GM23338 (cell line): ENCODE measurements around the gene UGT1A1. TPM values are rescaled to one million over a fixed set of nuclear protein-coding genes. Genes with fewer than 3 reads are reported as not detected.

ENCODE experiments used
- ATAC-seq: fragments of 200-7000 bp; cut with Tn5 transposase; 3 replicates; pipeline ENCODE4 v1.9.1; 2020
- DNase-seq: peaks from one replicate; pipeline ENCODE4 v3.0.0-alpha.2; 2015; ENCODE audit warnings: low spot score
- H2AFZ ChIP-seq: fragments of 200-600 bp; sonication (generic); 2 replicates; pipeline ENCODE4 v1.8.0; 2016; ENCODE audit warnings: antibody characterized with exemption, mild to moderate bottlenecking, moderate library complexity
- H3F3A ChIP-seq: fragments of 200-600 bp; sonication (generic); replicated peaks from 2 replicates; pipeline ENCODE4 v1.8.0; 2017; ENCODE audit warnings: antibody characterized with exemption, mixed run types, low read depth
- H3K27ac ChIP-seq: fragments of 200-600 bp; sonication (generic); 2 replicates; pipeline ENCODE4 v1.6.1; 2016; ENCODE audit warnings: low read depth
- H3K27me3 ChIP-seq: fragments of 200-600 bp; sonication (generic); 2 replicates; pipeline ENCODE4 v1.8.0; 2016; ENCODE audit warnings: mild to moderate bottlenecking, mixed run types, moderate library complexity; ENCODE audit not compliant: insufficient read depth
- H3K36me3 ChIP-seq: fragments of 200-600 bp; sonication (generic); 2 replicates; pipeline ENCODE4 v1.8.0; 2016; ENCODE audit warnings: mild to moderate bottlenecking; ENCODE audit not compliant: insufficient read depth
- H3K4me1 ChIP-seq: fragments of 200-600 bp; sonication (generic); 2 replicates; pipeline ENCODE4 v1.8.0; 2016; ENCODE audit warnings: mild to moderate bottlenecking, moderate library complexity; ENCODE audit not compliant: insufficient read depth
- H3K4me2 ChIP-seq: fragments of 200-600 bp; sonication (generic); 2 replicates; pipeline ENCODE4 v1.7.1; 2017; ENCODE audit warnings: mixed run types
- H3K4me3 ChIP-seq: fragments of 200-600 bp; sonication (generic); 2 replicates; pipeline ENCODE4 v1.6.1; 2016; ENCODE audit warnings: mixed run types
- H3K79me2 ChIP-seq: fragments of 200-600 bp; sonication (generic); replicated peaks from 2 replicates; pipeline ENCODE4 v1.8.0; 2017; ENCODE audit warnings: mild to moderate bottlenecking; ENCODE audit not compliant: insufficient read depth
- H3K9me2 ChIP-seq: fragments of 200-600 bp; sonication (generic); 2 replicates; pipeline ENCODE4 v1.8.0; 2017; ENCODE audit not compliant: insufficient read depth
- H4K20me1 ChIP-seq: fragments of 200-600 bp; sonication (generic); replicated peaks from 2 replicates; pipeline ENCODE4 v1.8.0; 2017; ENCODE audit warnings: mild to moderate bottlenecking; ENCODE audit not compliant: insufficient read depth
- H3K27ac Mint-ChIP-seq: 2 replicates; pipeline ENCODE4 v1.8.0; 2020; ENCODE audit warnings: inconsistent platforms, mild to moderate bottlenecking, moderate library complexity, mixed read lengths
- H3K27me3 Mint-ChIP-seq: 3 replicates; pipeline ENCODE4 v1.8.0; 2022; ENCODE audit warnings: low read depth, mild to moderate bottlenecking, moderate library complexity, mixed read lengths, inconsistent platforms; ENCODE audit not compliant: insufficient read depth, poor library complexity
- H3K36me3 Mint-ChIP-seq: 3 replicates; pipeline ENCODE4 v1.8.0; 2021; ENCODE audit warnings: low read depth, mild to moderate bottlenecking, inconsistent platforms, moderate library complexity, mixed read lengths
- H3K4me1 Mint-ChIP-seq: 3 replicates; pipeline ENCODE4 v1.8.0; 2020; ENCODE audit warnings: mild to moderate bottlenecking, inconsistent platforms, mixed read lengths
- H3K4me3 Mint-ChIP-seq: 3 replicates; pipeline ENCODE4 v1.8.0; 2021; ENCODE audit warnings: moderate library complexity, mild to moderate bottlenecking, inconsistent platforms, mixed read lengths
- H3K9me3 Mint-ChIP-seq: 3 replicates; pipeline ENCODE4 v1.8.0; 2020; ENCODE audit warnings: moderate library complexity, mild to moderate bottlenecking, inconsistent platforms, mixed read lengths
- CREB1 ChIP-seq: fragments of 250-450 bp; sonication (Bioruptor Pico); IDR thresholded peaks from 2 replicates; pipeline ENCODE4 v1.5.0; 2020; ENCODE audit warnings: low read depth, mild to moderate bottlenecking, moderate library complexity
- NANOG ChIP-seq: IDR thresholded peaks from 2 replicates; pipeline ENCODE4 v1.6.1; 2016; ENCODE audit warnings: antibody characterized with exemption, borderline replicate concordance
- STAT1 ChIP-seq: IDR thresholded peaks from one replicate; pipeline ENCODE4 v1.6.1; 2016; ENCODE audit warnings: antibody characterized with exemption; ENCODE audit not compliant: unreplicated experiment
- ZNF114 ChIP-seq: fragments of 250-450 bp; sonication (Bioruptor Pico); IDR thresholded peaks from 2 replicates; pipeline ENCODE4 v1.5.0; 2020; ENCODE audit warnings: mild to moderate bottlenecking, moderate library complexity
- ZNF462 ChIP-seq: fragments of 250-450 bp; sonication (Bioruptor Pico); IDR thresholded peaks from 2 replicates; pipeline ENCODE4 v1.5.0; 2020; ENCODE audit warnings: mild to moderate bottlenecking, moderate library complexity
- polyA plus RNA-seq: library from polyadenylated mRNA; unstranded; fragments of >200 nt; fragmentation: Nextera tagmentation; extraction: Ambion mirVana; gene quantifications from 2 replicates; pipeline ENCODE4 v1.2.1, GENCODE V29; 2016
- total RNA-seq: library from RNA; depleted of rRNA; stranded (reverse); fragments of >200 nt; shearing (Covaris generic); gene quantifications from 2 replicates; pipeline ENCODE4 v1.2.3, GENCODE V29; 2014

The UGT1A1 gene
- total and polyA plus RNA-seq, 2 experiments from 2014 or later: not detected

- TF ChIP-seq ZNF462 (no peak), STAT1 (no peak)
These were observed 39.1 kb downstream of the UGT1A1 start (continued) for GRCh38 chr2:233799087-233799665.

GRCh38 chr2:233799716-233800115 lies 39.6 kb downstream of the UGT1A1 start:
- Mint-ChIP-seq H3K9me3 (peaks cover 21% of the 10 kb centered on the region), H3K4me3 (no peak overlapping the region), H3K36me3 (no peaks in the 10 kb centered on the region; the same call in 2 of the 3 replicates), H3K27ac (no peak overlapping the region), H3K4me1 (no peaks in the 10 kb centered on the region), H3K27me3 (peaks cover 3% of the 10 kb centered on the region)
- H3K9me2 ChIP-seq: no peaks in the 10 kb centered on the region
- no peak overlapping the region for H3K27ac ChIP-seq
- H2AFZ ChIP-seq: no peak overlapping the region
- H3K4me3 ChIP-seq: no peak overlapping the region
- H3K36me3 ChIP-seq: no peaks in the 10 kb centered on the region
- ATAC-seq: no peak
- H4K20me1 ChIP-seq: no peaks in the 10 kb centered on the region
- DNase-seq: no peak
- no peak overlapping the region for H3K4me2 ChIP-seq
- no peaks in the 10 kb centered on the region for H3F3A ChIP-seq
- H3K27me3 ChIP-seq: no peaks in the 10 kb centered on the region
- no peaks in the 10 kb centered on the region for H3K4me1 ChIP-seq
- no peaks in the 10 kb centered on the region for H3K79me2 ChIP-seq
- TF ChIP-seq ZNF114 (CRISPR knock-in tag) (no peak), CREB1 (CRISPR knock-in tag) (no peak), ZNF462 (no peak), STAT1 (no peak), NANOG (no peak)
